RWPE2 (cell line): Measurements from ENCODE around the gene REXO1.

Experiments
- ATAC-seq: fragments of 200-7000 bp; cut with Tn5 transposase; 3 replicates; pipeline ENCODE4 v1.9.1; 2021; ENCODE audit warnings: low read depth
- DNase-seq: peaks from one replicate; pipeline ENCODE4 v3.0.0-alpha.2; 2020; ENCODE audit warnings: low spot score
- H3K27ac ChIP-seq: fragments of 450-650 bp; 2 replicates; pipeline ENCODE4 v1.5.1; 2017; ENCODE audit warnings: mild to moderate bottlenecking; ENCODE audit not compliant: poor library complexity, severe bottlenecking
- H3K27me3 ChIP-seq: fragments of 250-450 bp; sonication (Bioruptor Pico); 2 replicates; pipeline ENCODE4 v1.5.1; 2021; ENCODE audit warnings: mild to moderate bottlenecking, moderate library complexity; ENCODE audit not compliant: insufficient read depth, poor library complexity, severe bottlenecking
- H3K36me3 ChIP-seq: fragments of 250-450 bp; sonication (Bioruptor Pico); 2 replicates; pipeline ENCODE4 v1.5.1; 2020; ENCODE audit warnings: low read depth, mild to moderate bottlenecking, moderate library complexity
- H3K4me1 ChIP-seq: fragments of 250-450 bp; sonication (Bioruptor Pico); 2 replicates; pipeline ENCODE4 v1.5.1; 2021; ENCODE audit warnings: mild to moderate bottlenecking, moderate library complexity; ENCODE audit not compliant: insufficient read depth, poor library complexity, severe bottlenecking
- H3K4me3 ChIP-seq: fragments of 250-450 bp; sonication (Bioruptor Pico); 2 replicates; pipeline ENCODE4 v1.5.1; 2021; ENCODE audit warnings: mild to moderate bottlenecking, moderate library complexity; ENCODE audit not compliant: severe bottlenecking
- H3K9me3 ChIP-seq: fragments of 250-450 bp; sonication (Bioruptor Pico); 2 replicates; pipeline ENCODE4 v1.5.1; 2021; ENCODE audit warnings: mild to moderate bottlenecking, moderate library complexity; ENCODE audit not compliant: severe bottlenecking
- TF ChIP-seq, protein P1 (sequence below): fragments of 450-650 bp; IDR thresholded peaks from one replicate; pipeline ENCODE4 v1.5.1; 2017; ENCODE audit warnings: mild to moderate bottlenecking, moderate library complexity; ENCODE audit not compliant: poor library complexity, severe bottlenecking

Gene REXO1

DNA sequence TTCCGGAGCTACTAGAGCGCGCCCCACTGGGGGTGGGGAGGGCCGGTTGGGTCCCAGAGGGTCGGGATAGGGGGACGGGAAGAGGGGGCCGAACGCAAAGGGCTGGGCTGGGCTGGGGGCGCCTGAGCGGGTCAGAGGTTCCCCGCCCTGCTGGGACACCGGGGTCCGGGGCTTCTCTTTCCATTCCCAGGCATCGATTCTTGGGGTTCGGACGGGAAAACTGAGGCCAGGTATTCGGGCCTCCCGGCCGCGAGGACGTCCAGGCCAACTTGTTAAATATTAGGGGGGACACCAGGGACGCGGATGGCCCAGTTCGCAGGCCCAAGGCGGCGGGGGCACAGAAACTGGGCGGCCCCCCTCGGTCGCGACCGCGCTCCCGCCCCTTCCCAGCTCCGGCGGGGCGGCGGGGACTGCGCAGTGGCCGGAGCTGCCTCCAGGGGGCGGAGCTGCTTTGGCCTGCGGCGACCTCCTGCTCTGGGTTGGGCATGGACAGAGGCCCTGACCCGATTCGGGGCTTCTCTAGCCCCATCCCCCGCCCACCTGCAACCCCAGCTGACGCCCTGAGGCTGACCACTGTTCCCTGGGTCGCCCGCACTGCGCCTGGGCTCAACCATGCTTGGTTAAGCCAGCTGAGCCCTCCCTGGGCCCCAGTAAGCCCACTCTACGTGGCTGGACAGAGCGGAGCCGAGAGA, 16.3 kb upstream of the REXO1 start:
- ATAC-seq: peak; percentile 65
- Histone ChIP-seq H3K36me3 (no peaks in the 10 kb centered on the region), H3K4me3 (peak overlapping the region; percentile 61), H3K27me3 (no peaks in the 10 kb centered on the region), H3K27ac (peak overlapping the region; percentile 82), H3K4me1 (peaks cover 6% of the 10 kb centered on the region), H3K9me3 (no peaks in the 10 kb centered on the region)
- TF ChIP-seq, protein P1, sequence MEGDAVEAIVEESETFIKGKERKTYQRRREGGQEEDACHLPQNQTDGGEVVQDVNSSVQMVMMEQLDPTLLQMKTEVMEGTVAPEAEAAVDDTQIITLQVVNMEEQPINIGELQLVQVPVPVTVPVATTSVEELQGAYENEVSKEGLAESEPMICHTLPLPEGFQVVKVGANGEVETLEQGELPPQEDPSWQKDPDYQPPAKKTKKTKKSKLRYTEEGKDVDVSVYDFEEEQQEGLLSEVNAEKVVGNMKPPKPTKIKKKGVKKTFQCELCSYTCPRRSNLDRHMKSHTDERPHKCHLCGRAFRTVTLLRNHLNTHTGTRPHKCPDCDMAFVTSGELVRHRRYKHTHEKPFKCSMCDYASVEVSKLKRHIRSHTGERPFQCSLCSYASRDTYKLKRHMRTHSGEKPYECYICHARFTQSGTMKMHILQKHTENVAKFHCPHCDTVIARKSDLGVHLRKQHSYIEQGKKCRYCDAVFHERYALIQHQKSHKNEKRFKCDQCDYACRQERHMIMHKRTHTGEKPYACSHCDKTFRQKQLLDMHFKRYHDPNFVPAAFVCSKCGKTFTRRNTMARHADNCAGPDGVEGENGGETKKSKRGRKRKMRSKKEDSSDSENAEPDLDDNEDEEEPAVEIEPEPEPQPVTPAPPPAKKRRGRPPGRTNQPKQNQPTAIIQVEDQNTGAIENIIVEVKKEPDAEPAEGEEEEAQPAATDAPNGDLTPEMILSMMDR: peak; percentile 72
- DNase-seq: no peak

DNA sequence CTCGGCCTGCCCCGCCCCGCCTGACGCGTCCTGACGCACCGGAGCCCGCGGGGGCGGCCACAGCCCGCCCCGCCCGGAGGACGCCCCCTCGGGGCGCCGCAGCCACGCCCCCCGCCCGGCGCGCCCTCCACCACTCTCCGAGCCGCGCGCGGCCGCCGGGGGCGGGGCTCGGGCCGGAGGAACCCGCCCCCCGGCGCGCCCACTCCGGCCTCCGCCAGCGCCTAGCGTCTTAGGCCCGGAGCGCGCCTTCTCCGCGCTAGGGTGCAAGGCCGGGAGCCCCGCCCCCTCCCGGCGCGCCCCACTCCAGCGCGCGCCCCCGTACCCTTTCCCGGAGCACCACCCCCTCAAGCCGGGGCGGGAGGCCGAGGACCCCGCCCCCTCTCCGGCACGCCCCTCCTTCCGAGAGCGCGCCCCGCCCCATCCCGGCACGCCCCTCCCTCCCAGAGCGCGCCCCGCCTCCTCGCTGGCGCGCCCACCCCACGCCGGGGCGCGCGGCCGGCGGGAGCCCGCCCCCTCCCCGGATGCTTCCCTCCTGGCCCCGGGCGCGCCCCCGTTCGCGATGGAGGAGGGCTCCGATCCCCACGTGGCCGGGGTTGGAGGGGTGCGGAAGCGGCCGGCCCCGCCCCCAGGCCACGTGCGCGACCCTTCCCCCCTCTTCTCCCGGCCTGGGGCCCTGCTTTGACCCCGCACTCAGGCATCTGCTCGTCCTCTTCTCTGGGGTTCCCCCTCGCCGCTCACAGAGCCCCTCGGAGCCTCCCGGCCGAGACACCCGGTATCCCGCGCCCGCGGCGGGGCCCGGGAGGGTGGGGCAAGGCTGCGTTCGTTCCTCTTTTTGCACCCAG, 15.6 kb upstream of the REXO1 start:
- H3K4me1 ChIP-seq: peaks cover 11% of the 10 kb centered on the region
- H3K27me3 ChIP-seq: no peaks in the 10 kb centered on the region

DNA sequence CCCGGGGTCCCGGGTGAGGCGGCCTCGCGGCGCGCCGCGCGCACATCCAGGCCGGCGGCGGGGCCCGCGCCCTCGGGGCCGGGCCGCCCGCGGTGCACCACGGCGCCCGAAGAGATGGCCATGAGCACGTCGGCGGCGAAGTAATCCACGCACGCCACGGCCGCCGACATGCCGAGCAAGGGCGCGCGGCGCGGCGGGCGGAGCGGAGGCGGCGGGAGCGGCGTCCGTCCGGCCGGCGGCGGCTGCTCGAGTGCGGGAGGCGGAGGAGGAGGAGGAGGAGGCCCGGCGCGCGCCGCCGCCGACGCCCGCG, 15.0 kb upstream of the REXO1 start, which contains the start of gene KLF16:
Gene KLF16, minus strand, starts transcription at position 252 of the 310 bp plus-strand sequence. Its CDS starts 82 bp downstream, at position 170.
- Histone ChIP-seq H3K36me3 (no peaks in the 10 kb centered on the region), H3K4me1 (peaks cover 16% of the 10 kb centered on the region), H3K4me3 (peak within 1 kb of the TSS; percentile 61), H3K27ac (peak within 1 kb of the TSS; percentile 82), H3K9me3 (no peaks in the 10 kb centered on the region), H3K27me3 (no peaks in the 10 kb centered on the region)
- ATAC-seq (no peak; the same call in 2 of the 3 replicates), DNase-seq (no peak)
- TF ChIP-seq, protein P1: no peak

More for the DNA sequence above, 15.6 kb upstream of the REXO1 start:
- H3K27ac ChIP-seq: peak overlapping the region; percentile 82
- no peaks in the 10 kb centered on the region for H3K9me3 ChIP-seq
- TF ChIP-seq, protein P1: no peak
- DNase-seq (peak; percentile 89), ATAC-seq (peak; percentile 60)
- H3K36me3 ChIP-seq: no peaks in the 10 kb centered on the region
- peak overlapping the region; percentile 61 for H3K4me3 ChIP-seq

DNA sequence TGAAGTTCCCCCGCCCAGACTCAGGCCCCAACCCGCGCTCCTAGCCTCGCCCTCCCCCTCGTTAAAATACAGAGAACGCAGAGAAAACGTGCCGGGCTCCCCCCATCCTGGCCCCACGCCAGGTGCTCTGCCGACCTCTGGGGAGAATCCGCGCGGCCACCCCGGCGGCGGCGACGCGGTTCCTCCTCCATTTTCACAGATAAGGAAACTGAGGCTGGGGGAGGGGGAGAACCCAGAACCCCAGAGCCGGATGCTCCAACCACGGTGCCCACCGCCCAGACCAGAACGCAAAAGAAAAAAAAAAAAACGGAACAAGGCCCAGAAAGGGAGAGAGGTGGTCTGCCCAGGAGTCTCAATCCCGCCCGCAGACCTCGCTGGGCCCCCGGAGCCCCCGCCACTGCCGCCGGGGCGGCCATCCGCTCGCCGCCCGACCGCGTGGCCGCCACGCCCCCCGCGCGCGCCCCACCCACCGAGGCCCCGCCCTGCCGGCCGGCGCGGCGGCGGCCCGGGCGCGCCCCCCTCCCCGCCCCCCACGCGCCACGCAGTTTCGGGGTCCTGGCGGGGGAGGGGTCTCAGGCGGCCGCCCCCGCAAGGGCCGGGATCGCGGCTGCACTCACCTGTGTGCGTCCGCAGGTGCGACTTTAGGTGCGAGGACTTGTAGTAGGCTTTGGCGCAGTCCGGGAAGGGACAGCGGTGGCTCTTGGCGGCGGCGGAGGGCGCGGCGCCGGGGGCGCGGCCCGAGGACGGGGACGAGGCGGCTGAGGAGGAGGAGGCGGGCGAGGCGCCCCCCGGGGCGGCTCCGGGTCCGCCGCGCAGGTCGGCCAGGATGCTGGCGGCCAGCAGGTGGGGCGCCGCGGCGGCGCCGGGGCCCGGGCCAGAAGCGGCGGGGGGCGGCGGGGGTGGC, 14.4 kb upstream of the REXO1 start:
- ATAC-seq: no peak
- H3K36me3 ChIP-seq: no peaks in the 10 kb centered on the region
- TF ChIP-seq, protein P1: no peak
- H3K27me3 ChIP-seq: no peaks in the 10 kb centered on the region
- H3K4me3 ChIP-seq: peak overlapping the region; percentile 61
- H3K4me1 ChIP-seq: peaks cover 22% of the 10 kb centered on the region
- H3K27ac ChIP-seq: peak overlapping the region; percentile 82
- DNase-seq: no peak
- no peaks in the 10 kb centered on the region for H3K9me3 ChIP-seq
